HepG2 (cell line): ENCODE measurements around the gene PLCG2. TPM values are rescaled to one million over a fixed set of nuclear protein-coding genes. Genes with fewer than 3 reads are reported as not detected.
A peak's percentile ranks its signal among the peaks of the same experiment; 100 is the strongest.

Experiments
- CBFB ChIP-seq: sonication (generic); formaldehyde crosslinking; IDR thresholded peaks from 2 replicates; pipeline ENCODE4 v1.4.0; 2020; ENCODE audit warnings: missing genetic modification reagents
- CEBPB ChIP-seq: IDR thresholded peaks from 2 replicates; pipeline ENCODE4 v1.6.1; 2011; ENCODE audit warnings: low read depth, low read length, improper control_type of control experiment, borderline replicate concordance
- HOXA7 ChIP-seq: sonication (generic); formaldehyde crosslinking; IDR thresholded peaks from 2 replicates; pipeline ENCODE4 v1.8.1; 2022; ENCODE audit warnings: mild to moderate bottlenecking, missing genetic modification reagents, moderate library complexity
- KLF9 ChIP-seq: IDR thresholded peaks from 2 replicates; pipeline ENCODE4 v1.6.1; 2016; ENCODE audit warnings: low read depth
- NBN ChIP-seq: fragments of 450-650 bp; conservative IDR thresholded peaks from 2 replicates; pipeline ENCODE4 v1.6.1; 2017
- NFE2L1 ChIP-seq: sonication (generic); formaldehyde crosslinking; IDR thresholded peaks from 2 replicates; pipeline ENCODE4 v1.4.0; 2020; ENCODE audit warnings: missing genetic modification reagents, mild to moderate bottlenecking, borderline replicate concordance
- NFYC ChIP-seq: IDR thresholded peaks from 2 replicates; pipeline ENCODE4 v1.6.1; 2016; ENCODE audit warnings: missing genetic modification reagents, missing compliant biosample characterization
- PHF21A ChIP-seq: sonication (generic); formaldehyde crosslinking; IDR thresholded peaks from 2 replicates; pipeline ENCODE4 v1.5.0; 2020; ENCODE audit warnings: mild to moderate bottlenecking, missing genetic modification reagents
- RFX1 ChIP-seq: fragments of 450-650 bp; IDR thresholded peaks from 2 replicates; pipeline ENCODE4 v1.6.1; 2017
- RFX5 ChIP-seq: IDR thresholded peaks from 2 replicates; pipeline ENCODE4 v1.6.1; 2011; ENCODE audit warnings: low read depth, low read length, improper control_type of control experiment
- SALL1 ChIP-seq: sonication (generic); formaldehyde crosslinking; IDR thresholded peaks from 2 replicates; pipeline ENCODE4 v1.8.0; 2022; ENCODE audit warnings: mild to moderate bottlenecking, missing genetic modification reagents
- SNAI1 ChIP-seq: sonication (generic); formaldehyde crosslinking; IDR thresholded peaks from 2 replicates; pipeline ENCODE4 v1.5.0; 2020; ENCODE audit warnings: mild to moderate bottlenecking, missing genetic modification reagents, borderline replicate concordance
- SRF ChIP-seq: IDR thresholded peaks from 2 replicates; pipeline ENCODE4 v1.6.1; 2011; ENCODE audit warnings: mild to moderate bottlenecking, low read depth, low read length, moderate library complexity
- ZBTB3 ChIP-seq: sonication (generic); formaldehyde crosslinking; IDR thresholded peaks from 2 replicates; pipeline ENCODE4 v1.4.0; 2020; ENCODE audit warnings: low read depth, mild to moderate bottlenecking, moderate library complexity, missing genetic modification reagents, borderline replicate concordance
- ZNF124 ChIP-seq: sonication (generic); formaldehyde crosslinking; IDR thresholded peaks from 2 replicates; pipeline ENCODE4 v1.4.0; 2020; ENCODE audit warnings: missing genetic modification reagents
- ZNF224 ChIP-seq: sonication (generic); formaldehyde crosslinking; IDR thresholded peaks from 2 replicates; pipeline ENCODE4 v1.5.0; 2020; ENCODE audit warnings: mild to moderate bottlenecking, missing genetic modification reagents
- ZNF431 ChIP-seq: sonication (generic); formaldehyde crosslinking; IDR thresholded peaks from 2 replicates; pipeline ENCODE4 v1.9.0; 2022; ENCODE audit warnings: missing genetic modification reagents, low read depth, mild to moderate bottlenecking, borderline replicate concordance
- ZNF674 ChIP-seq: sonication (generic); formaldehyde crosslinking; IDR thresholded peaks from 2 replicates; pipeline ENCODE4 v1.5.0; 2020; ENCODE audit warnings: low read depth, mild to moderate bottlenecking, missing genetic modification reagents
- ZNF678 ChIP-seq: sonication (generic); formaldehyde crosslinking; IDR thresholded peaks from 2 replicates; pipeline ENCODE4 v1.4.0; 2020; ENCODE audit warnings: mild to moderate bottlenecking, missing genetic modification reagents
- ZNF777 ChIP-seq: sonication (generic); formaldehyde crosslinking; IDR thresholded peaks from 2 replicates; pipeline ENCODE4 v1.4.0; 2020; ENCODE audit warnings: missing genetic modification reagents
- polyA plus RNA-seq, 8 experiments: library from polyadenylated mRNA; depleted of rRNA in 3 of 8; stranded (reverse) in 7 of 8; unstranded in 1 of 8; fragments of >200 nt; fragmentation: Illumina TruSeq in 4 of 8; extraction: Trizol in 4 of 8; gene quantifications; 2 replicates each; pipeline versions ENCODE4 v1.2.1 to v1.2.3, GENCODE V29; 2011 to 2016; ENCODE audit warnings: low read depth in 4 of 8, missing spikeins in 1 of 8, mixed read lengths in 1 of 8; ENCODE audit not compliant: insufficient read depth in 1 of 8
- total RNA-seq, 5 experiments: library from RNA; depleted of rRNA; stranded (reverse); fragments of >200 nt; fragmentation: Illumina TruSeq; extraction: Trizol; gene quantifications; 2 replicates each; pipeline ENCODE4 v1.2.3, GENCODE V29; 2016; ENCODE audit warnings: low read depth in 1 of 5
- TF ChIP-seq, protein P1 (sequence below): sonication (generic); formaldehyde crosslinking; IDR thresholded peaks from 2 replicates; pipeline ENCODE4 v1.8.1; 2022; ENCODE audit warnings: mild to moderate bottlenecking, missing genetic modification reagents
- TF ChIP-seq, protein P2 (sequence below): IDR thresholded peaks from 2 replicates; pipeline ENCODE4 v1.6.1; 2016; ENCODE audit warnings: low read depth, borderline replicate concordance
- TF ChIP-seq, protein P3 (sequence below): sonication (generic); formaldehyde crosslinking; IDR thresholded peaks from 2 replicates; pipeline ENCODE4 v1.4.0; 2020; ENCODE audit warnings: missing genetic modification reagents
- TF ChIP-seq, protein P4 (sequence below): sonication (generic); formaldehyde crosslinking; conservative IDR thresholded peaks from 2 replicates; pipeline ENCODE4 v1.4.0; 2020; ENCODE audit warnings: missing genetic modification reagents
- TF ChIP-seq, protein P5 (sequence below): IDR thresholded peaks from 2 replicates; pipeline ENCODE4 v1.6.1; 2018; ENCODE audit warnings: missing genetic modification reagents
- TF ChIP-seq, protein P6 (sequence below): sonication (generic); formaldehyde crosslinking; IDR thresholded peaks from 2 replicates; pipeline ENCODE4 v1.8.0; 2022; ENCODE audit warnings: missing genetic modification reagents, mild to moderate bottlenecking, inconsistent platforms, borderline replicate concordance

The PLCG2 gene
- total and polyA plus RNA-seq, 2 of the 13 experiments (the other 11 are each of a cell fraction or from before 2014, with no cell fraction given): 0.13 to 0.18 TPM

DNA sequence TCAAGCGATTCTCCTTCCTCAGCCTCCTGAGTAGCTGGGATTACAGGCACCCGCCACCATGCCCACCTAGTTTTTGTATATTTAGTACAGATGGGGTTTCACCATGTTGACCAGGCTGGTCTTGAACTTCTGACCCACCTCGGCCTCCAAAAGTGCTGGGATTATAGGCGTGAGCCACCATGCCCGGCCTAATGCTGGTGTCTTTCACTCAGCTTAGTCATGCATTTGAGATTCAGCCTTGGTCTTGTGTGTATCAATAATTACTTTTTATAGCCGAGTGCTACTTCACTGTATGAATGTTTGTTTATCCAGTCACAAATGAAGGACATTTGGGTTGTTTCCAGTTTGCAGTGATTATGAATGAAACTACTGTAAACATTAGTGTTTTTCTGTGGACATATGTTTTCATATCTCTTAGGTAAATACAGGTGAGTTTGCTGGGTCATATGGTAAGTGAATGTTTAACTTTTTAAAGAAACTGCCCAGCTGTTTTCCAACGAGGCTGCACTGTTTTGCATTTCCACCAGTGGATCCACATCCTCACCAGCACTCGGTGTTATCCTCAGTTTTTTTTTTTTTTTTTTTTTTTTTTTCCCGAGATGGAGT is 11.0 kb upstream of the PLCG2 start (continued):
- TF ChIP-seq KLF9 (CRISPR knock-in tag) (peak; percentile 88; the same call in 1 of the 2 replicates), SNAI1 (CRISPR knock-in tag) (no peak), NBN (no peak), HOXA7 (CRISPR knock-in tag) (no peak), SRF (no peak), ZNF777 (0 out of 2 replicates have a peak, but pooled peaks have one; percentile 22), NFE2L1 (CRISPR knock-in tag) (no peak), ZNF431 (no peak), CBFB (CRISPR knock-in tag) (no peak), CEBPB (no peak), SALL1 (peak; percentile 92), RFX1 (no peak), ZNF674 (CRISPR knock-in tag) (no peak), ZBTB3 (peak; percentile 99), ZNF224 (CRISPR knock-in tag) (no peak), RFX5 (no peak), ZNF678 (CRISPR knock-in tag) (no peak; the same call in 1 of the 2 replicates), PHF21A (peak; percentile 68; the same call in 1 of the 2 replicates), ZNF124 (peak; percentile 79; the same call in 1 of the 2 replicates), NFYC (CRISPR knock-in tag) (no peak)
- TF ChIP-seq, protein P1, sequence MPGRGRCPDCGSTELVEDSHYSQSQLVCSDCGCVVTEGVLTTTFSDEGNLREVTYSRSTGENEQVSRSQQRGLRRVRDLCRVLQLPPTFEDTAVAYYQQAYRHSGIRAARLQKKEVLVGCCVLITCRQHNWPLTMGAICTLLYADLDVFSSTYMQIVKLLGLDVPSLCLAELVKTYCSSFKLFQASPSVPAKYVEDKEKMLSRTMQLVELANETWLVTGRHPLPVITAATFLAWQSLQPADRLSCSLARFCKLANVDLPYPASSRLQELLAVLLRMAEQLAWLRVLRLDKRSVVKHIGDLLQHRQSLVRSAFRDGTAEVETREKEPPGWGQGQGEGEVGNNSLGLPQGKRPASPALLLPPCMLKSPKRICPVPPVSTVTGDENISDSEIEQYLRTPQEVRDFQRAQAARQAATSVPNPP (CRISPR knock-in tag): no peak
- TF ChIP-seq, protein P2, sequence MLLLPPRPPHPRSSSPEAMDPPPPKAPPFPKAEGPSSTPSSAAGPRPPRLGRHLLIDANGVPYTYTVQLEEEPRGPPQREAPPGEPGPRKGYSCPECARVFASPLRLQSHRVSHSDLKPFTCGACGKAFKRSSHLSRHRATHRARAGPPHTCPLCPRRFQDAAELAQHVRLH: peak; percentile 28; the same call in 1 of the 2 replicates
- TF ChIP-seq, protein P3, sequence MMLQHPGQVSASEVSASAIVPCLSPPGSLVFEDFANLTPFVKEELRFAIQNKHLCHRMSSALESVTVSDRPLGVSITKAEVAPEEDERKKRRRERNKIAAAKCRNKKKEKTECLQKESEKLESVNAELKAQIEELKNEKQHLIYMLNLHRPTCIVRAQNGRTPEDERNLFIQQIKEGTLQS: no peak
- TF ChIP-seq, protein P4, sequence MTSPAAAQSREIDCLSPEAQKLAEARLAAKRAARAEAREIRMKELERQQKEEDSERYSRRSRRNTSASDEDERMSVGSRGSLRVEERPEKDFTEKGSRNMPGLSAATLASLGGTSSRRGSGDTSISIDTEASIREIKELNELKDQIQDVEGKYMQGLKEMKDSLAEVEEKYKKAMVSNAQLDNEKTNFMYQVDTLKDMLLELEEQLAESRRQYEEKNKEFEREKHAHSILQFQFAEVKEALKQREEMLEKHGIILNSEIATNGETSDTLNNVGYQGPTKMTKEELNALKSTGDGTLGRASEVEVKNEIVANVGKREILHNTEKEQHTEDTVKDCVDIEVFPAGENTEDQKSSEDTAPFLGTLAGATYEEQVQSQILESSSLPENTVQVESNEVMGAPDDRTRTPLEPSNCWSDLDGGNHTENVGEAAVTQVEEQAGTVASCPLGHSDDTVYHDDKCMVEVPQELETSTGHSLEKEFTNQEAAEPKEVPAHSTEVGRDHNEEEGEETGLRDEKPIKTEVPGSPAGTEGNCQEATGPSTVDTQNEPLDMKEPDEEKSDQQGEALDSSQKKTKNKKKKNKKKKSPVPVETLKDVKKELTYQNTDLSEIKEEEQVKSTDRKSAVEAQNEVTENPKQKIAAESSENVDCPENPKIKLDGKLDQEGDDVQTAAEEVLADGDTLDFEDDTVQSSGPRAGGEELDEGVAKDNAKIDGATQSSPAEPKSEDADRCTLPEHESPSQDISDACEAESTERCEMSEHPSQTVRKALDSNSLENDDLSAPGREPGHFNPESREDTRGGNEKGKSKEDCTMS (CRISPR knock-in tag): no peak
- TF ChIP-seq, protein P5, sequence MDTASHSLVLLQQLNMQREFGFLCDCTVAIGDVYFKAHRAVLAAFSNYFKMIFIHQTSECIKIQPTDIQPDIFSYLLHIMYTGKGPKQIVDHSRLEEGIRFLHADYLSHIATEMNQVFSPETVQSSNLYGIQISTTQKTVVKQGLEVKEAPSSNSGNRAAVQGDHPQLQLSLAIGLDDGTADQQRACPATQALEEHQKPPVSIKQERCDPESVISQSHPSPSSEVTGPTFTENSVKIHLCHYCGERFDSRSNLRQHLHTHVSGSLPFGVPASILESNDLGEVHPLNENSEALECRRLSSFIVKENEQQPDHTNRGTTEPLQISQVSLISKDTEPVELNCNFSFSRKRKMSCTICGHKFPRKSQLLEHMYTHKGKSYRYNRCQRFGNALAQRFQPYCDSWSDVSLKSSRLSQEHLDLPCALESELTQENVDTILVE: peak; percentile 68; the same call in 1 of the 2 replicates
- TF ChIP-seq, protein P6, sequence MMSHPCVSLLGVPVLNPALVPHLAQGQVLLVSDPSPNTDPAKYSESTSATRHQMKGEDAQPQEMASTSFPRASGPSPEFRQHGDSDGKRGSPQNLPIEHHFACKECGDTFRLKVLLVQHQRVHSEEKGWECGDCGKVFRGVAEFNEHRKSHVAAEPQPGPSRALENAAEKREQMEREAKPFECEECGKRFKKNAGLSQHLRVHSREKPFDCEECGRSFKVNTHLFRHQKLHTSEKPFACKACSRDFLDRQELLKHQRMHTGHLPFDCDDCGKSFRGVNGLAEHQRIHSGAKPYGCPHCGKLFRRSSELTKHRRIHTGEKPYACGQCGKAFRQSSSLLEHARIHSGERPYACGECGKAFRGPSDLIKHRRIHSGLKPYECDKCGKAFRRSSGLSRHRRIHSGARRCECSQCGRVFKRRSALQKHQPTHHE (CRISPR knock-in tag): no peak
